Astrocyte (in vitro differentiated cells and primary cell): ENCODE results near the gene CDC42BPA. TPM values are rescaled to one million over a fixed set of nuclear protein-coding genes. Genes with fewer than 3 reads are reported as not detected.

Source experiments
- DNase-seq: peaks from one replicate; pipeline ENCODE4 v3.0.0-alpha.2; 2010; ENCODE audit warnings: low read depth
- FAIRE-seq: peaks from 2 replicates; lab custom pipeline; 2011; peaks lifted over from hg19 to GRCh38; lab: Jason Lieb, UNC
- H2AFZ ChIP-seq: 2 replicates; pipeline ENCODE4 v1.6.0; 2012; ENCODE audit warnings: low read depth, low read length, inconsistent platforms
- H3K27ac ChIP-seq: 2 replicates; pipeline ENCODE4 v1.5.1; 2011; ENCODE audit warnings: low read depth, low read length, inconsistent platforms
- H3K27me3 ChIP-seq: 2 replicates; pipeline ENCODE4 v1.6.0; 2011; ENCODE audit warnings: low read length, inconsistent platforms; ENCODE audit not compliant: insufficient read depth
- H3K36me3 ChIP-seq: 2 replicates; pipeline ENCODE4 v1.5.1; 2011; ENCODE audit warnings: low read length, inconsistent platforms; ENCODE audit not compliant: insufficient read depth
- H3K4me1 ChIP-seq: 2 replicates; pipeline ENCODE4 v1.5.1; 2011; ENCODE audit warnings: low read length, inconsistent platforms; ENCODE audit not compliant: insufficient read depth
- H3K4me2 ChIP-seq: 2 replicates; pipeline ENCODE4 v1.6.0; 2012; ENCODE audit warnings: low read length, inconsistent platforms
- H3K4me3 ChIP-seq: 2 replicates; pipeline ENCODE4 v1.5.1; 2011; ENCODE audit warnings: low read depth, mild to moderate bottlenecking, low read length, inconsistent platforms; ENCODE audit not compliant: insufficient read depth
- H3K79me2 ChIP-seq: 2 replicates; pipeline ENCODE4 v1.6.0; 2012; ENCODE audit warnings: mild to moderate bottlenecking, low read length, inconsistent platforms; ENCODE audit not compliant: insufficient read depth
- H3K9ac ChIP-seq: 2 replicates; pipeline ENCODE4 v1.6.0; 2012; ENCODE audit warnings: mild to moderate bottlenecking, low read length, inconsistent platforms
- H3K9me3 ChIP-seq: 2 replicates; pipeline ENCODE4 v1.5.1; 2012; ENCODE audit warnings: low read depth, mild to moderate bottlenecking, low read length, inconsistent platforms; ENCODE audit not compliant: insufficient read depth
- H4K20me1 ChIP-seq: 2 replicates; pipeline ENCODE4 v1.6.0; 2012; ENCODE audit warnings: low read length, inconsistent platforms; ENCODE audit not compliant: insufficient read depth
- H3K27ac Mint-ChIP-seq: one replicate; pipeline ENCODE4 v1.8.0; 2021; ENCODE audit warnings: mild to moderate bottlenecking, mixed read lengths; ENCODE audit not compliant: unreplicated experiment
- H3K27me3 Mint-ChIP-seq: one replicate; pipeline ENCODE4 v1.8.0; 2021; ENCODE audit warnings: low read depth, mixed read lengths; ENCODE audit not compliant: unreplicated experiment
- H3K36me3 Mint-ChIP-seq: one replicate; pipeline ENCODE4 v1.8.0; 2021; ENCODE audit warnings: low read depth, mixed read lengths; ENCODE audit not compliant: unreplicated experiment
- H3K4me1 Mint-ChIP-seq: one replicate; pipeline ENCODE4 v1.8.0; 2021; ENCODE audit warnings: low read depth, mixed read lengths; ENCODE audit not compliant: unreplicated experiment
- H3K4me3 Mint-ChIP-seq: one replicate; pipeline ENCODE4 v1.8.0; 2021; ENCODE audit warnings: mild to moderate bottlenecking, moderate library complexity, mixed read lengths; ENCODE audit not compliant: unreplicated experiment
- H3K9me3 Mint-ChIP-seq: one replicate; pipeline ENCODE4 v1.8.0; 2021; ENCODE audit warnings: mild to moderate bottlenecking, mixed read lengths; ENCODE audit not compliant: unreplicated experiment
- EZH2 ChIP-seq: IDR thresholded peaks from 2 replicates; pipeline ENCODE4 v1.6.1; 2012; ENCODE audit warnings: mild to moderate bottlenecking, low read length, inconsistent platforms; ENCODE audit not compliant: insufficient read depth
- total RNA-seq: library from RNA; stranded (reverse); gene quantifications from 2 replicates; pipeline ENCODE4 v1.2.1, GENCODE V29; 2021
- TF ChIP-seq, protein P1 (sequence below): IDR thresholded peaks from 2 replicates; pipeline ENCODE4 v1.5.1; 2011; ENCODE audit warnings: low read depth, mild to moderate bottlenecking, inconsistent platforms, low read length, moderate library complexity; ENCODE audit not compliant: insufficient read depth

Gene CDC42BPA
- total RNA-seq, 1 donor from 2014 or later: 34.5 TPM

DNA sequence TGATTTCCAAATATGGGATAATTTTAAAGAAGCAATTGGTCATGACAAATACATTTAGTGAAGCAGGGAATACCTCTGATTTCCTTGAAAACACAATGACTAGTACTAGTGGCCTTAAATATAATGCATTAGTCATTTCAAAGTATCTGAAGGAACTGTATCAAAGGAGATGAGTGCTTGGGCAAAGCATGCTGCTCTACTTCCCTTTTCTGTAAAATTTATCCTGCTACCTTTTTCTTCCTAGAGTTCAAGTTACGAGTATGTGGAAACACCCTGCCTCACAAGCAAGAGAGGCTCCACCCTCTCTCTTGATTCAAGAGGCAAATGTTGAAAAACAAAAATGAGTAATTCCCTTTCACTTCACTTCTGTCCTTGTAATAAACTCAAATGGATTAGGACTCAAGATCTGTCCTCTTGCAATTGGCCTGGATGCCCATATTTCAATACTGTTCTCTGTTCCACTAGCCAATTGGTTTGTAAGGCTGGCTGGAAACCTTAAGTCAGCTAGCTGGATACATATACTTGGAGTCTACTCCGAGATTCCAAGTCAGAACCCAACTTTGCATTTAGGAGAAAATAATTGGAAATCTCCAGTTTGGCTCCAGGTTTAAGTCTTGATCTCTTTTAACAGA lies 92.5 kb downstream of the CDC42BPA start:
- H3K27me3 Mint-ChIP-seq: no peaks in the 10 kb centered on the region
- Histone ChIP-seq H3K4me2 (peak overlapping the region; percentile 75), H3K9ac (no peak overlapping the region), H3K9me3 (no peaks in the 10 kb centered on the region), H3K27me3 (no peaks in the 10 kb centered on the region), H2AFZ (no peak overlapping the region), H3K4me1 (peaks cover 13% of the 10 kb centered on the region), H3K4me3 (no peak overlapping the region), H3K79me2 (peaks cover 45% of the 10 kb centered on the region), H3K27ac (peak overlapping the region; percentile 62), H3K36me3 (no peaks in the 10 kb centered on the region), H4K20me1 (peaks cover 3% of the 10 kb centered on the region)
- no peak for TF ChIP-seq EZH2
- TF ChIP-seq, protein P1, sequence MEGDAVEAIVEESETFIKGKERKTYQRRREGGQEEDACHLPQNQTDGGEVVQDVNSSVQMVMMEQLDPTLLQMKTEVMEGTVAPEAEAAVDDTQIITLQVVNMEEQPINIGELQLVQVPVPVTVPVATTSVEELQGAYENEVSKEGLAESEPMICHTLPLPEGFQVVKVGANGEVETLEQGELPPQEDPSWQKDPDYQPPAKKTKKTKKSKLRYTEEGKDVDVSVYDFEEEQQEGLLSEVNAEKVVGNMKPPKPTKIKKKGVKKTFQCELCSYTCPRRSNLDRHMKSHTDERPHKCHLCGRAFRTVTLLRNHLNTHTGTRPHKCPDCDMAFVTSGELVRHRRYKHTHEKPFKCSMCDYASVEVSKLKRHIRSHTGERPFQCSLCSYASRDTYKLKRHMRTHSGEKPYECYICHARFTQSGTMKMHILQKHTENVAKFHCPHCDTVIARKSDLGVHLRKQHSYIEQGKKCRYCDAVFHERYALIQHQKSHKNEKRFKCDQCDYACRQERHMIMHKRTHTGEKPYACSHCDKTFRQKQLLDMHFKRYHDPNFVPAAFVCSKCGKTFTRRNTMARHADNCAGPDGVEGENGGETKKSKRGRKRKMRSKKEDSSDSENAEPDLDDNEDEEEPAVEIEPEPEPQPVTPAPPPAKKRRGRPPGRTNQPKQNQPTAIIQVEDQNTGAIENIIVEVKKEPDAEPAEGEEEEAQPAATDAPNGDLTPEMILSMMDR: no peak
- H3K36me3 Mint-ChIP-seq: peaks cover 2% of the 10 kb centered on the region
- peaks cover 2% of the 10 kb centered on the region for H3K9me3 Mint-ChIP-seq
- DNase-seq (peak; percentile 79), FAIRE-seq (peak; percentile 89)
- H3K4me3 Mint-ChIP-seq: no peak overlapping the region
- no peak overlapping the region for H3K27ac Mint-ChIP-seq
- peaks cover 14% of the 10 kb centered on the region for H3K4me1 Mint-ChIP-seq

DNA sequence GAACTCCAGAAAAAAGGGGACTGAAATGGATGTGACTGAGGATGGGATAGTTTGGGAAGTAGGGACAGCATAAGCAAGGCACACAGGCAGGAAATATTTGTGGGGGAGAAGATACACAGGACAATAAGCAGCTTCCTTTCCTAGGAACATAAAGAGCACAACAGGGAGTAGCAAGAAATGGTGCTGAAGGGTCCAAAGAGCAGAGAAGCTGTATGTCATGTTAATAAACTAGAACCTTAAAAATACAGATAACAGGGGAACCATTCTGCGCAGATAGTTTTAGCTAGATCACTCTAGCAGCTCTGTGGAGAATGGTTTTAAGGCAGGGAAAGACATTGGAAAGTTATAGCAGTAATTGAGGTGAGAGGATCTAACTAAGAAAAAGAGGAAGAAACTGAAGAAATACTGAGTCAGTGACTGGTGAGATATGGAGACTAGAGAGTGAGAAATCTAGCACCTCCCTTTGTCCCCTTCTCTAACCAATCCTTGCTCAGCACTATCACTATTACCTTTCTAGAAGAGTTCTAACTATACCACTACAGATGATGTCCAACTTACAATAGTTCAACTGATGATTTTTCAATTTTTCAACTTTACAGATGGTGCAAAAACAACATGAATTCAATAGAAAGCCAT lies 95.0 kb downstream of the CDC42BPA start:
- Mint-ChIP-seq H3K4me3 (no peak overlapping the region), H3K27me3 (no peaks in the 10 kb centered on the region), H3K27ac (no peak overlapping the region), H3K9me3 (no peaks in the 10 kb centered on the region), H3K4me1 (peaks cover 14% of the 10 kb centered on the region), H3K36me3 (peaks cover 1% of the 10 kb centered on the region)
- Histone ChIP-seq H3K4me3 (no peak overlapping the region), H3K9ac (no peak overlapping the region), H3K27me3 (no peaks in the 10 kb centered on the region), H3K4me1 (peaks cover 13% of the 10 kb centered on the region), H3K27ac (no peak overlapping the region), H3K79me2 (peaks cover 49% of the 10 kb centered on the region), H4K20me1 (peaks cover 20% of the 10 kb centered on the region), H3K4me2 (no peak overlapping the region), H3K36me3 (no peaks in the 10 kb centered on the region), H2AFZ (no peak overlapping the region), H3K9me3 (no peaks in the 10 kb centered on the region)
- peak; percentile 52 for FAIRE-seq
- TF ChIP-seq EZH2: no peak
- TF ChIP-seq, protein P1: no peak
- DNase-seq: no peak
